DMS153 treated with DMSO at 0.1 percent for 48 hours (cell line): ENCODE data around the gene SCYGR1.
"Not testable (repeated sequence)": the region's sequence is repeated elsewhere in the genome, so short reads cannot be mapped to it uniquely, and the experiment has no call there.

Experiments
- DNase-seq: peaks from one replicate; lab custom pipeline; 2025; ENCODE audit not compliant: unreplicated experiment; lab: John Stamatoyannopoulos, UW

Gene SCYGR1

GRCh38 chr2:227387583-227387982 lies at the start of gene SCYGR1:
TSS of gene SCYGR1 (minus strand) at chr2:227387949. CDS start at chr2:227387949, 0 bp downstream.
- not testable (repeated sequence) for DNase-seq

GRCh38 chr2:227436436-227437174 lies 48.9 kb upstream of the SCYGR1 start:
- DNase-seq: no peak

GRCh38 chr2:227433171-227433570 lies 45.4 kb upstream of the SCYGR1 start:
- DNase-seq: no peak

- DNase-seq: no peak
Measured at GRCh38 chr2:227430639-227431038, 42.9 kb upstream of the SCYGR1 start.

GRCh38 chr2:227428731-227429285 lies 41.1 kb upstream of the SCYGR1 start:
- no peak for DNase-seq

- DNase-seq: no peak
Measured at GRCh38 chr2:227423656-227424499, 36.1 kb upstream of the SCYGR1 start.

GRCh38 chr2:227420087-227421052 lies 32.6 kb upstream of the SCYGR1 start:
- DNase-seq: no peak

GRCh38 chr2:227416701-227417100 lies 29.0 kb upstream of the SCYGR1 start:
- no peak for DNase-seq

- DNase-seq: no peak
Measured at GRCh38 chr2:227415538-227416424, 28.0 kb upstream of the SCYGR1 start.

- DNase-seq: no peak
Measured at GRCh38 chr2:227414846-227415245, 27.1 kb upstream of the SCYGR1 start.

GRCh38 chr2:227413371-227413770 lies 25.6 kb upstream of the SCYGR1 start:
- no peak for DNase-seq

GRCh38 chr2:227412877-227413276 lies 25.1 kb upstream of the SCYGR1 start:
- DNase-seq: no peak

GRCh38 chr2:227411990-227412350 lies 24.2 kb upstream of the SCYGR1 start:
- DNase-seq: no peak

- no peak for DNase-seq
Measured at GRCh38 chr2:227411320-227411989, 23.7 kb upstream of the SCYGR1 start.

GRCh38 chr2:227410191-227410590 lies 22.4 kb upstream of the SCYGR1 start:
- no peak for DNase-seq

GRCh38 chr2:227407591-227408151 lies 19.9 kb upstream of the SCYGR1 start:
- DNase-seq: no peak

GRCh38 chr2:227406177-227407031 lies 18.7 kb upstream of the SCYGR1 start:
- DNase-seq: peak; percentile 54
